ENCODE results near the gene ST6GALNAC3.
"Not testable (repeated sequence)": the region's sequence is repeated elsewhere in the genome, so short reads cannot be mapped to it uniquely, and the experiment has no call there.

DNA sequence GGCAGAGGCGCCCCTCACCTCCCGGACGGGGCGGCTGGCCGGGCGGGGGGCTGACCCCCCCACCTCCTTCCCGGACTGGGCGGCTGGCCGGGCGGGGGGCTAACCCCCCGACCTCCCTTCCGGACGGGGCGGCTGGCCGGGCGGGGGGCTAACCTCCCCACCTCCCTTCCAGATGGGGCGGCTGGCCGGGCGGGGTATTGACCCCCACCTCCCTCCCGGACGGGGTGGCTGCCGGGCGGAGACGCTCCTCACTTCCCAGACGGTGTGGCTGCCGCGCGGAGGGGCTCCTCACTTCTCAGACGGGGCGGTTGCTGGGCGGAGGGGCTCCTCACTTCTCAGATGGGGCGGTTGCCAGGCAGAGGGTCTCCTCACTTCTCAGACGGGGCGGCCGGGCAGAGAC is 37.8 kb downstream of the ST6GALNAC3 start:
- TF ChIP-seq, protein P1, sequence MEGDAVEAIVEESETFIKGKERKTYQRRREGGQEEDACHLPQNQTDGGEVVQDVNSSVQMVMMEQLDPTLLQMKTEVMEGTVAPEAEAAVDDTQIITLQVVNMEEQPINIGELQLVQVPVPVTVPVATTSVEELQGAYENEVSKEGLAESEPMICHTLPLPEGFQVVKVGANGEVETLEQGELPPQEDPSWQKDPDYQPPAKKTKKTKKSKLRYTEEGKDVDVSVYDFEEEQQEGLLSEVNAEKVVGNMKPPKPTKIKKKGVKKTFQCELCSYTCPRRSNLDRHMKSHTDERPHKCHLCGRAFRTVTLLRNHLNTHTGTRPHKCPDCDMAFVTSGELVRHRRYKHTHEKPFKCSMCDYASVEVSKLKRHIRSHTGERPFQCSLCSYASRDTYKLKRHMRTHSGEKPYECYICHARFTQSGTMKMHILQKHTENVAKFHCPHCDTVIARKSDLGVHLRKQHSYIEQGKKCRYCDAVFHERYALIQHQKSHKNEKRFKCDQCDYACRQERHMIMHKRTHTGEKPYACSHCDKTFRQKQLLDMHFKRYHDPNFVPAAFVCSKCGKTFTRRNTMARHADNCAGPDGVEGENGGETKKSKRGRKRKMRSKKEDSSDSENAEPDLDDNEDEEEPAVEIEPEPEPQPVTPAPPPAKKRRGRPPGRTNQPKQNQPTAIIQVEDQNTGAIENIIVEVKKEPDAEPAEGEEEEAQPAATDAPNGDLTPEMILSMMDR (IDR thresholded peaks at IDR 0.05), result not testable (repeated sequence)
- TF ChIP-seq EZH2, EZH2phosphoT487 (IDR thresholded peaks at IDR 0.05): not testable (repeated sequence)
